GM13976 (cell line): ENCODE measurements around the gene GRM4.

Experiments used
- DNase-seq: peaks from one replicate; pipeline ENCODE4 v3.0.0; 2012; ENCODE audit warnings: low spot score
- in situ Hi-C: fragments of 300-500 bp; cut with MboI; formaldehyde crosslinking; loops from one replicate; pipeline ENCODE4 v1.12.0; 2022; ENCODE audit warnings: low sequenced_read_pairs, mixed read lengths, inconsistent platforms; ENCODE audit not compliant: unreplicated experiment
- TF ChIP-seq, protein P1 (sequence below): IDR thresholded peaks from 2 replicates; pipeline ENCODE4 v1.5.1; 2012; ENCODE audit warnings: borderline replicate concordance, mild to moderate bottlenecking; ENCODE audit not compliant: insufficient read depth; ENCODE audit errors: extremely low read depth, missing control alignments, control extremely low read depth

GRM4 gene

DNA sequence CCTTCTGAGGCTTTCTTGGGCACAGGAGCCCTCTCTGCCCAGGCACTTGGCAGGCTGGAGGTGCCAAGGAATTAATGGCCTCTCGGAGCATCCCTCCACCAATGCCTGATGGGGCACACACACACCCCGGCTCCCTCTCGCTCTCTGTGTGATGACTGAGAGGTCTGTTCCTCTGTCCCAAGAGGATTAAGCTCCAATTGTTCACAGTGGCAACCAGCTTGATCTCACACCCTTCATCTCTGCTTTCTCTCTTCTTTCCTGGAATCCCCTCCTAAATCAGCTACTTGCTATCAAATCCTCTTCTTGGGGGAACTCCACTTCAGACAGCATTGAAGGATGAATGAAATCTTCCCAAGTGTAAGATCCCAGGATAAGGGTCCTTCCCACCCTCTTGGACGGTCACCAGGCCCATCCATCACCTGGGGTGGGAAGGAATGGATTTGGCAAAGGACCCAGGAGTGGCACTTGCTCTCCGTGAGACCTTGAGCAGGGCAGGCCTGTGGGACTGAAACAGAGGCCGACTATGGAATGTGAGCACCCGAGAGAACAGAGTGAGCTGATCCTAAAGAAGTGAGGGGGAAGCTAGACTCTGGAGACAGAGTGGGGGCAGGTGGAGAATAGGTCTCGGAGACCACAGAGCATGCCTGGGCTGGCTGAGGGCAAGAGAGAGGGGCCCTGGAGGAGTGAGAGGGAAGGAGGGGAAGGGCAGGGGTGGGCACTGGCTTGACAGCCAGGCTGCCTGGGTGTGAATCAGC lies 93.6 kb downstream of the GRM4 start:
- in situ Hi-C loops: loop anchor here (10.0 kb wide), 1 partner anchor 103 kb away; no protein-coding TSS in a partner anchor

DNA sequence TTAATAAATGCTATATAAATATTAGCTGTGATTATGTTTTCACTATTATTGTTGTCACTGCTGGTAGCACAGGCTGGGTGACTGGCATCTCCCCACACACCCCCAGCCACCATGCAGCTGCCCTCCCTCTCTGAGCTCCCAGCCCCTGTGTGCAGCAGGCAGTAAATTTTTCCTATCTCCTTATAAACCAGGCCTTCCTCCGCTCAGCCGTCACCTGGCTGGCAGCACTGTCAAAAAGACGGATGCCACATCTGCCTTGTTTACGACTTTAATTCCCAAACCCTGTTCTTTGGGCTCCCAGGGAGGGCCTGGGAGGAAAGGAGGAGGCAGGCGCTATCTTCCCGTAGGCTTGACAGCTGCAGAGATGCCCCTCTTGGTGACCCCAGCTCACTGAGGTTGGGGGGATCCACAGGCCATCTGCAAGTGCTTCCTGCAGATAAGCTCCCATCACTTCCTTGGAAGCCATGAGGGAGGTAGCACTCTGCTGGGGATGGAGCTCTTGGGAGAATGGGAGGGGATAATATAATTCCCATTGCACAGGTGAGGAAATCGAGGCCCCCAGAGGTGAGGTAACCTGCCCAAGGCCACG lies 94.5 kb downstream of the GRM4 start:
- in situ Hi-C loops: loop anchor here (10.0 kb wide), 1 partner anchor 103 kb away; no protein-coding TSS in a partner anchor

More for the DNA sequence above, 93.6 kb downstream of the GRM4 start:
- no peak for DNase-seq
- TF ChIP-seq, protein P1, sequence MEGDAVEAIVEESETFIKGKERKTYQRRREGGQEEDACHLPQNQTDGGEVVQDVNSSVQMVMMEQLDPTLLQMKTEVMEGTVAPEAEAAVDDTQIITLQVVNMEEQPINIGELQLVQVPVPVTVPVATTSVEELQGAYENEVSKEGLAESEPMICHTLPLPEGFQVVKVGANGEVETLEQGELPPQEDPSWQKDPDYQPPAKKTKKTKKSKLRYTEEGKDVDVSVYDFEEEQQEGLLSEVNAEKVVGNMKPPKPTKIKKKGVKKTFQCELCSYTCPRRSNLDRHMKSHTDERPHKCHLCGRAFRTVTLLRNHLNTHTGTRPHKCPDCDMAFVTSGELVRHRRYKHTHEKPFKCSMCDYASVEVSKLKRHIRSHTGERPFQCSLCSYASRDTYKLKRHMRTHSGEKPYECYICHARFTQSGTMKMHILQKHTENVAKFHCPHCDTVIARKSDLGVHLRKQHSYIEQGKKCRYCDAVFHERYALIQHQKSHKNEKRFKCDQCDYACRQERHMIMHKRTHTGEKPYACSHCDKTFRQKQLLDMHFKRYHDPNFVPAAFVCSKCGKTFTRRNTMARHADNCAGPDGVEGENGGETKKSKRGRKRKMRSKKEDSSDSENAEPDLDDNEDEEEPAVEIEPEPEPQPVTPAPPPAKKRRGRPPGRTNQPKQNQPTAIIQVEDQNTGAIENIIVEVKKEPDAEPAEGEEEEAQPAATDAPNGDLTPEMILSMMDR: no peak

DNA sequence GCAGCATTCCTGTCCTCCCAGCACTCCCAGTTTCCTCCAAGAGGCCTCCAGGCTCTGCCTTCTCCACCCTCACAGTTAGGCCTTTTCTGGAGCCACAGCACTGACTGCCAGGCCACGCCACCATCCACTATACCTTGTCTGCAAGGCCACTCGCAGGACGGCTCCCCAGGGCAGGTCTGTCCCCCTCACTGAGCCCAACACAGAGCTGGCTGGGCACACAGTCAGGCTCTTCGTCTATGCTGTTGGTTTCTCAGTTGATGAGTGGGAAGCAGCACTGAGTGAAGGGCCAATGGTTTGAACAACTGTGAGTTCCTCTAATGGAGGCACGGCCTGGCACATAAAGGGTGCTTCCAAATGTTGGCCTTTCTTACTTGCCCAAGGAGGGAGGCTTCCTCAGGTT lies 95.2 kb downstream of the GRM4 start:
- TF ChIP-seq, protein P1: no peak
- no peak for DNase-seq
- in situ Hi-C loops: loop anchor here (10.0 kb wide), 1 partner anchor 104 kb away; no protein-coding TSS in a partner anchor

More for the DNA sequence above, 94.5 kb downstream of the GRM4 start:
- no peak for DNase-seq
- TF ChIP-seq, protein P1: no peak

DNA sequence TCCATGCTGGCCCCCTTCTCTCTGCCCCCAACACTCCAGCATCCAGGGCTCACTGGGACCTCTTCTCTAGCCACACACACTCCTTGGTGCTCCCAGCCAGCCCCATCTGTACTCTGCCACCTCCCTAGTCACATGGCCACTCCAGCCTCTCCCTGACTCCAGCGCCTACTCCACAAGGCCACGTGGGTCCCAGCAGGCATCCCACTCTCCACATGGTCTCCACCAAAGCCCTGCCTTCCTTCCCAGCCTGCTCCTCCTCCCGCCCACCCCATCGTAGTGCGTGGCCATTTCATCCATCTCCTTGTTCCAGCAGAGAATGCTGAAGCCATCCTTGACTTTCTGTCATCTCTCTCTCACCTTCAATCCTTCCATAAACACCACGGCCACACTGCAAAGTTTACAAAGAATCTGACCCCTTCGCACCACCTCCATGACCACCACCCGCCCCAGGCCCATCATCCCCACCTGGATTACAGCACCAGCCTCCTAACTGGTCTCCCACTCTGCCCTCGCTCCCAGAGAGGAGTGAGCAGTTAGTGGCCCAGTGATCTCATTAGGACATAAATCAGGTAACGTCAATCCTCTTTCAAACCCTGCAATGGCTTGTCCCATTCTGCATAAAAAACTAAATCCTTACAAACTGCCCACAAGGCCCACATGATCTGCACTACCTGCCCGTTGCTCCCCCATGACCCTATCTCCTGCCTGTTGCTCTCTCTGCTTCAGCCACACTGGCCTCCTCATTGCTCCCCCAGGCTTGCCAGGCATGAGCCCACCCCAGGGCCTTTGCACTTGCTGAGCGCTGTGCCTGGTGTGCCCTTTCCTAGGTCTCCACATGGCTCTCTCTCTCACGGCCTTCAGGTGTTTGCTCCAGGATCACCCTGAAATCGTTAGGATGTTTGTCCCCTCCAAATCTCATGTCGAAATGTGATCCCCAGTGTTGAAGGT lies 96.2 kb downstream of the GRM4 start:
- TF ChIP-seq, protein P1: no peak
- in situ Hi-C loops: loop anchor here (10.0 kb wide), 1 partner anchor 105 kb away; no protein-coding TSS in a partner anchor
- DNase-seq: no peak

DNA sequence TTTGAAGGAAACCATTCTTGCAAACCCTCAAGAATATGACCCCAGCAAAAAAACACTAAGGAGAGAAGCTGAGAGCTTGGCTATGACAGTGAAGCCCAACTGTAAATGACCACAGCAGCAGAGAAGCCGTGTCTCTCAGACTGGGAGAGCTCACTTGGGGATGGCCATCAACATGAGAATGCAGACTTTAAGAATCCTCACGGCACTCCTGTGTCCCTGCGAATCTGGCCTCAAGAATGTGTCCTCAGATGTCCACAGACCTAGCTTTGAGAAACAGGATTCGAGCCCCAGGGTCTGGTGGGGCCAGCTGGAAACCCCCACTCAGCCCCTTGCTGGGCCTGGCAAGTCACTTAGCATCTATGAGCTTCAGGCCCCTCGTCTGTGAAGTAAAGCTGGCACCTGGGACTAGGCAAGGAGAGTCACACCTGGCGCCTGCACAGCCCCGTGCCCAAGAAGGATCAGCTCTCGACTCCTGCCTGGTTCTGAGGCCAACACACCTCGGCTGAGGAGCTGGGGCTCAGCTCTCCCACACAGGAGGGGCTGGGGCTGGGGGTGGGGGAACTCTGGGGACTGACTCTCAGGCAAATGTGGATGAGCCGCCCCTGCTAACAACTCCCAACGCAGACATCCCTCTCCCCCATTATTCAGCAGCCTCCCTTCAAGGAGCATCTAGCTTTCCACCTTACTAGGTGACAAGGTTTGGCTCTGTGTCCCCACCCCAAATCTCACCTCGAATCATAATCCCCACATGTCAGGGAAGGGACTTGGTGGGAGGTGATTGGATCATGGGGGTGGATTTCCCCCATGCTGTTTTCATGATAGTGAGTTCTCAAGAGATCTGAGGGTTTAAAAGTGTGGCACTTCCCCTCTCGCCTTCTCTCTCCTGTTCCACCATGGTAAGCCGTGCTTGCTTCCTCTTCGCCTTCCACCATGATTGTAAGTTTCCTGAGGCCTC lies 97.7 kb downstream of the GRM4 start:
- DNase-seq: no peak
- in situ Hi-C loops: no loop called here
- TF ChIP-seq, protein P1: no peak
